DND-41 (cell line): ENCODE data around the gene EIPR1.

Experiments
- EZH2 ChIP-seq: IDR thresholded peaks from 3 replicates; pipeline ENCODE4 v1.6.1; 2012; ENCODE audit warnings: borderline replicate concordance, low read depth, mild to moderate bottlenecking, moderate library complexity, low read length, inconsistent platforms; ENCODE audit not compliant: severe bottlenecking
- TF ChIP-seq, protein P1 (sequence below): IDR thresholded peaks from 2 replicates; pipeline ENCODE4 v1.5.1; 2012; ENCODE audit warnings: borderline replicate concordance, low read length, moderate library complexity, mild to moderate bottlenecking; ENCODE audit not compliant: poor library complexity, severe bottlenecking; ENCODE audit errors: extremely low read depth

DNA sequence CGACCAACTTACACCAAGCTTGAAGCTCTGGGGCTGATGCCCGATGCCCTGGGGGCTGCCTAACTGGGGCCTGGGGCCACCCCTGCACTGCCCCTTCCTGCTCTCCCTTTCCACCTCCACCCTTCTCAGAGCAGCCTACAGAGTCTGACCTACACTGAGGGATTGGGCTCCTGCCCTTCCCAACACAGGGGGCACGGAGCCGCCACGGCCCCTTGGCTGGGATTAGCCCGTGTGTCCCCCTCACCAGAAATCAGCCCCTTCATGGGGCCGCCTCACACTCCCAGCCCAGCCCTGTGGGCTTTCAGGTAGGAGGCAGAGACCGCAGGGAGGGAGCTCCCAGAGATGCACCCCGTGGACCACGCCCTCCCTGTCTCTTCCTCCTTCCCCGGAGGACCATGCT lies 198.0 kb downstream of the EIPR1 start:
- TF ChIP-seq, protein P1, sequence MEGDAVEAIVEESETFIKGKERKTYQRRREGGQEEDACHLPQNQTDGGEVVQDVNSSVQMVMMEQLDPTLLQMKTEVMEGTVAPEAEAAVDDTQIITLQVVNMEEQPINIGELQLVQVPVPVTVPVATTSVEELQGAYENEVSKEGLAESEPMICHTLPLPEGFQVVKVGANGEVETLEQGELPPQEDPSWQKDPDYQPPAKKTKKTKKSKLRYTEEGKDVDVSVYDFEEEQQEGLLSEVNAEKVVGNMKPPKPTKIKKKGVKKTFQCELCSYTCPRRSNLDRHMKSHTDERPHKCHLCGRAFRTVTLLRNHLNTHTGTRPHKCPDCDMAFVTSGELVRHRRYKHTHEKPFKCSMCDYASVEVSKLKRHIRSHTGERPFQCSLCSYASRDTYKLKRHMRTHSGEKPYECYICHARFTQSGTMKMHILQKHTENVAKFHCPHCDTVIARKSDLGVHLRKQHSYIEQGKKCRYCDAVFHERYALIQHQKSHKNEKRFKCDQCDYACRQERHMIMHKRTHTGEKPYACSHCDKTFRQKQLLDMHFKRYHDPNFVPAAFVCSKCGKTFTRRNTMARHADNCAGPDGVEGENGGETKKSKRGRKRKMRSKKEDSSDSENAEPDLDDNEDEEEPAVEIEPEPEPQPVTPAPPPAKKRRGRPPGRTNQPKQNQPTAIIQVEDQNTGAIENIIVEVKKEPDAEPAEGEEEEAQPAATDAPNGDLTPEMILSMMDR = no peak
- TF ChIP-seq EZH2 = no peak
